K562 (cell line): ENCODE results near the gene GSTM1. TPM values are rescaled to one million over a fixed set of nuclear protein-coding genes. Genes with fewer than 3 reads are reported as not detected.

Source experiments
- ATF6 ChIP-seq: sonication (generic); formaldehyde crosslinking; IDR thresholded peaks from 2 replicates; pipeline ENCODE4 v1.4.0; 2020; ENCODE audit warnings: mild to moderate bottlenecking, missing genetic modification reagents
- ESRRA ChIP-seq: fragments of 450-650 bp; IDR thresholded peaks from 2 replicates; pipeline ENCODE4 v1.6.1; 2014; ENCODE audit warnings: low read depth, mild to moderate bottlenecking, moderate library complexity, borderline replicate concordance
- FOXA1 ChIP-seq: fragments of 450-650 bp; IDR thresholded peaks from 2 replicates; pipeline ENCODE4 v1.6.1; 2016; ENCODE audit warnings: mild to moderate bottlenecking, borderline replicate concordance
- GTF2B ChIP-seq: IDR thresholded peaks from 2 replicates; pipeline ENCODE4 v1.6.1; 2011; ENCODE audit not compliant: insufficient read length; ENCODE audit errors: extremely low read depth
- IRF1 ChIP-seq: sonication (generic); formaldehyde crosslinking; IDR thresholded peaks from 2 replicates; pipeline ENCODE4 v1.8.0; 2022; ENCODE audit warnings: missing genetic modification reagents, mild to moderate bottlenecking, borderline replicate concordance
- IRF9 ChIP-seq: fragments of 450-650 bp; IDR thresholded peaks from 2 replicates; pipeline ENCODE4 v1.6.1; 2016; ENCODE audit warnings: missing biosample characterization, missing genetic modification characterization
- NFE2 ChIP-seq: IDR thresholded peaks from 2 replicates; pipeline ENCODE4 v1.6.1; 2014; ENCODE audit warnings: antibody characterized with exemption, low read depth
- NONO ChIP-seq, 2 experiments: fragments of 200-400 bp in 1 of 2; fragments of 450-650 bp in 1 of 2; formaldehyde crosslinking in 1 of 2; IDR thresholded peaks; 2 replicates each; pipeline ENCODE4 v1.6.1; 2017; ENCODE audit warnings: low read depth in 2 of 2, mild to moderate bottlenecking in 2 of 2, moderate library complexity in 2 of 2, low read length in 1 of 2
- RFX1 ChIP-seq: fragments of 450-650 bp; IDR thresholded peaks from 2 replicates; pipeline ENCODE4 v1.6.1; 2016; ENCODE audit warnings: mild to moderate bottlenecking, moderate library complexity
- SIX5 ChIP-seq, 2 experiments: IDR thresholded peaks; 2 replicates each; pipeline ENCODE4 v1.6.1; 2011; ENCODE audit warnings: low read length in 2 of 2, borderline replicate concordance in 1 of 2, low read depth in 1 of 2, mild to moderate bottlenecking in 1 of 2, moderate library complexity in 1 of 2; ENCODE audit not compliant: insufficient read depth in 1 of 2
- ZNF280B ChIP-seq: fragments of 250-450 bp; sonication (Bioruptor Pico); IDR thresholded peaks from 2 replicates; pipeline ENCODE4 v1.5.1; 2021; ENCODE audit warnings: mild to moderate bottlenecking
- ZNF407 ChIP-seq: fragments of 450-650 bp; IDR thresholded peaks from 2 replicates; pipeline ENCODE4 v1.6.1; 2016; ENCODE audit warnings: low read depth
- polyA plus RNA-seq, 8 experiments: library from polyadenylated mRNA; depleted of rRNA in 4 of 8; stranded (reverse) in 5 of 8; unstranded in 3 of 8; fragments of >200 nt; fragmentation: Nextera tagmentation in 2 of 8; fragmentation: Illumina TruSeq in 1 of 8; extraction: Ambion mirVana in 2 of 8; extraction: Trizol in 1 of 8; gene quantifications; 2 replicates each; pipeline versions ENCODE4 v1.2.1 to v1.2.3, GENCODE V29; 2011 to 2014; ENCODE audit warnings: inconsistent platforms in 1 of 8, missing spikeins in 1 of 8
- total RNA-seq, 7 experiments: library from RNA; depleted of rRNA in 6 of 7; stranded (reverse); fragments of >200 nt in 6 of 7; fragmentation: Illumina TruSeq in 2 of 7; extraction: Trizol in 2 of 7; gene quantifications; 2 replicates each; pipeline versions ENCODE4 v1.2.1 to v1.2.3, GENCODE V29; 2011 to 2021; ENCODE audit warnings: low replicate concordance in 1 of 7

Gene GSTM1
- total and polyA plus RNA-seq, 9 of the 15 experiments (the other 6 are each of a cell fraction or from before 2014, with no cell fraction given), result not detected

GRCh38 chr1:109725510-109725909 is 37.9 kb downstream of the GSTM1 start (continued):
- TF ChIP-seq IRF1 (CRISPR knock-in tag) (no peak), ZNF407 (no peak), IRF9 (tag) (no peak), GTF2B (no peak), SIX5 (IDR thresholded peaks at IDR 0.05; ENCODE audit: borderline replicate concordance in 1 of 2, insufficient read depth in 1 of 2, low read depth in 1 of 2, low read length in 2 of 2) (no peak), NFE2 (peak; percentile 52), NONO (IDR thresholded peaks at IDR 0.05; ENCODE audit: low read depth in 2 of 2, low read length in 1 of 2) (no peak), ZNF280B (CRISPR knock-in tag) (no peak), ESRRA (peak; percentile 86; the same call in 1 of the 2 replicates), FOXA1 (0 out of 2 replicates have a peak, but pooled peaks have one; percentile 36), RFX1 (no peak), ATF6 (CRISPR knock-in tag) (no peak)
